Measurements from ENCODE around the gene HFE. TPM values are rescaled to one million over a fixed set of nuclear protein-coding genes. Genes with fewer than 3 reads are reported as not detected.

HFE gene
- polyA plus RNA-seq, 3 donors, result 13.5 to 16.1 (median 14.1) TPM

DNA sequence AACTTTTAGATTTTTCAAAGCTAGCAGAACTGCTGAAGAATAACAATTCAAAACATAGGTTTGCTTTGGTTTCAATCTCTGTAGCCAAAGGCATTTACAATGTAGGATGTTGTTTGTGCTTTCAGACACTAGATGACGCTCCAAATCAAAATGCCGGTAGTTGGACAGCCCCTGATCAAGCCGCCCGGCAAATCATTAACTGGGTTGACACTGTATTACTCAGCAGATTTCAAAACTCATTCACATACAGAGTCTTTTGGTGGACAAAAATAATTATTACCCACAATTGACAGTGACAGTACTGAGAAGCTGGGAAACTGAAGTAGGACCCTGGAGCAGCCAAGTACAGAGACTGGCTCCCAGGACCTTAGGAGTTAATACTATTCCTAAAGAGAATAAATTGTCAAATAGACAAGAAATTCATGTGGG, 21.3 kb upstream of the HFE start:
- Histone ChIP-seq H3K4me1 (ENCODE audit: control insufficient read depth in 1 of 2, insufficient read depth in 2 of 2, low read length in 2 of 2) (peaks cover 10 to 13% of the 10 kb centered on the region in 2 donors), H3K4me2 (replicated peaks; ENCODE audit: extremely low read depth, low read length, poor library complexity, severe bottlenecking) (peak overlapping the region; percentile 11), H3K36me3 (replicated peaks in 1 of 2; ENCODE audit: control insufficient read depth in 1 of 2, insufficient read depth in 2 of 2, low read length in 2 of 2) (no peaks in the 10 kb centered on the region), H3K27me3 (ENCODE audit: control insufficient read depth in 2 of 2, insufficient read depth in 2 of 2, low read length in 2 of 2) (no peaks in the 10 kb centered on the region), H2AFZ (ENCODE audit: insufficient read depth, low read depth, low read length, poor library complexity, severe bottlenecking) (no peak overlapping the region), H3K79me2 (ENCODE audit: insufficient read depth, low read length) (no peaks in the 10 kb centered on the region), H4K20me1 (ENCODE audit: insufficient read depth, low read length) (no peaks in the 10 kb centered on the region), H3K27ac (ENCODE audit: low read depth in 1 of 2, low read length in 2 of 2) (no peak overlapping the region), H3K9ac (ENCODE audit: insufficient read depth, low read length, poor library complexity, severe bottlenecking) (no peak overlapping the region), H3K4me3 (replicated peaks in 1 of 3; ENCODE audit: low read depth in 2 of 3, low read length in 3 of 3) (peak overlapping the region in 1 of 3 experiments; percentile 15), H3K9me3 (replicated peaks in 1 of 2; ENCODE audit: control insufficient read depth in 1 of 2, insufficient read depth in 1 of 2, low read length in 2 of 2) (no peaks in the 10 kb centered on the region)
- H3K27ac Mint-ChIP-seq, result peak overlapping the region in 3 of 7 donors; percentile 12 to 70 (median 46)
- H3K4me3 Mint-ChIP-seq, result peak overlapping the region in 1 of 2 donors; percentile 4
- intact Hi-C loops (cut with micrococcal nuclease), result loop anchor here (2.0 kb wide), 2 partner anchors 31 to 33 kb away; no protein-coding TSS in a partner anchor
- H3K27me3 Mint-ChIP-seq (ENCODE audit: low read depth in 3 of 3), result peaks cover 0 to 13% (median 6%) of the 10 kb centered on the region in 3 donors
- no peaks in the 10 kb centered on the region for H3K36me3 Mint-ChIP-seq
- peak; percentile 70 to 82 (median 79) for DNase-seq
- peaks cover 0 to 4% (median 1%) of the 10 kb centered on the region in 7 donors for H3K9me3 Mint-ChIP-seq
- TF ChIP-seq, protein P1, sequence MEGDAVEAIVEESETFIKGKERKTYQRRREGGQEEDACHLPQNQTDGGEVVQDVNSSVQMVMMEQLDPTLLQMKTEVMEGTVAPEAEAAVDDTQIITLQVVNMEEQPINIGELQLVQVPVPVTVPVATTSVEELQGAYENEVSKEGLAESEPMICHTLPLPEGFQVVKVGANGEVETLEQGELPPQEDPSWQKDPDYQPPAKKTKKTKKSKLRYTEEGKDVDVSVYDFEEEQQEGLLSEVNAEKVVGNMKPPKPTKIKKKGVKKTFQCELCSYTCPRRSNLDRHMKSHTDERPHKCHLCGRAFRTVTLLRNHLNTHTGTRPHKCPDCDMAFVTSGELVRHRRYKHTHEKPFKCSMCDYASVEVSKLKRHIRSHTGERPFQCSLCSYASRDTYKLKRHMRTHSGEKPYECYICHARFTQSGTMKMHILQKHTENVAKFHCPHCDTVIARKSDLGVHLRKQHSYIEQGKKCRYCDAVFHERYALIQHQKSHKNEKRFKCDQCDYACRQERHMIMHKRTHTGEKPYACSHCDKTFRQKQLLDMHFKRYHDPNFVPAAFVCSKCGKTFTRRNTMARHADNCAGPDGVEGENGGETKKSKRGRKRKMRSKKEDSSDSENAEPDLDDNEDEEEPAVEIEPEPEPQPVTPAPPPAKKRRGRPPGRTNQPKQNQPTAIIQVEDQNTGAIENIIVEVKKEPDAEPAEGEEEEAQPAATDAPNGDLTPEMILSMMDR (IDR thresholded peaks at IDR 0.05), result peak; percentile 90
- peaks cover 20% of the 10 kb centered on the region for H3K4me1 Mint-ChIP-seq
- WGBS (ENCODE audit: insufficient coverage), result no CpG with 5 or more reads among the region's 4 CpGs

DNA sequence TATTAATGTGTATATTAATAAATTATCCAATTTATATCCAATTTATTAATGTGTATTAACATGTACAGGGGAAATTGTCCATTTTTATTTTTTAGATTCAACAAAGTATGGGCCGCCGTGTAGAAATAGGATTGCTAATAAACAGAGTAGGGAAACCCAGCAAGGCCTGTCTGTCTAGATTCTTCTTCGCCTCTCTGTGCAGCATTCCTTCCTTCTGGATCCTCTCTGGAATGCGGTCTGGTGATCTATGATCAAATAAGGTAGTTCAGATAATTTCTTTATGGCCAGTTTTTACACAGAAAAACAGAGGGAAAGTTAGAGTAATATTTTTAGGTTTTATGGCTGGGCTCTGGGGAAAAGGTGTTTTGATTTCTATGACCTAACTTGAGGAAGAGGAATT, 19.9 kb upstream of the HFE start:
- no peaks in the 10 kb centered on the region for H3K36me3 ChIP-seq (replicated peaks in 1 of 2; ENCODE audit: control insufficient read depth in 1 of 2, insufficient read depth in 2 of 2, low read length in 2 of 2)
- TF ChIP-seq, protein P1 (IDR thresholded peaks at IDR 0.05), result no peak
- H3K27ac Mint-ChIP-seq, result no peak overlapping the region
- no peak overlapping the region for H3K4me2 ChIP-seq (replicated peaks; ENCODE audit: extremely low read depth, low read length, poor library complexity, severe bottlenecking)
- H3K4me1 ChIP-seq (ENCODE audit: control insufficient read depth in 1 of 2, insufficient read depth in 2 of 2, low read length in 2 of 2), result peaks cover 14 to 19% of the 10 kb centered on the region in 2 donors
- no peaks in the 10 kb centered on the region for H3K36me3 Mint-ChIP-seq
- H3K27ac ChIP-seq (ENCODE audit: low read depth in 1 of 2, low read length in 2 of 2), result no peak overlapping the region
- H3K4me1 Mint-ChIP-seq, result peaks cover 22% of the 10 kb centered on the region
- no peak overlapping the region for H3K9ac ChIP-seq (ENCODE audit: insufficient read depth, low read length, poor library complexity, severe bottlenecking)
- H3K4me3 ChIP-seq (replicated peaks in 1 of 3; ENCODE audit: low read depth in 2 of 3, low read length in 3 of 3), result no peak overlapping the region
- WGBS (ENCODE audit: insufficient coverage), result no CpG with 5 or more reads among the region's 4 CpGs
- no peaks in the 10 kb centered on the region for H3K9me3 ChIP-seq (replicated peaks in 1 of 2; ENCODE audit: control insufficient read depth in 1 of 2, insufficient read depth in 1 of 2, low read length in 2 of 2)
- intact Hi-C loops (cut with micrococcal nuclease), result loop anchor here in 1 of 2 donors (2.0 kb wide), 1 partner anchor 31 kb away; no protein-coding TSS in a partner anchor
- H3K4me3 Mint-ChIP-seq, result no peak overlapping the region
- H3K9me3 Mint-ChIP-seq, result peaks cover 0 to 4% (median 1%) of the 10 kb centered on the region in 7 donors
- peaks cover 0 to 13% (median 7%) of the 10 kb centered on the region in 3 donors for H3K27me3 Mint-ChIP-seq (ENCODE audit: low read depth in 3 of 3)
- H4K20me1 ChIP-seq (ENCODE audit: insufficient read depth, low read length), result no peaks in the 10 kb centered on the region
- no peaks in the 10 kb centered on the region for H3K27me3 ChIP-seq (ENCODE audit: control insufficient read depth in 2 of 2, insufficient read depth in 2 of 2, low read length in 2 of 2)
- no peaks in the 10 kb centered on the region for H3K79me2 ChIP-seq (ENCODE audit: insufficient read depth, low read length)
- H2AFZ ChIP-seq (ENCODE audit: insufficient read depth, low read depth, low read length, poor library complexity, severe bottlenecking), result no peak overlapping the region
- no peak for DNase-seq

All from CD14-positive monocyte (primary cell).